ENCODE results near the gene EIF5B. TPM values are rescaled to one million over a fixed set of nuclear protein-coding genes. Genes with fewer than 3 reads are reported as not detected.

The EIF5B gene
- total and polyA plus RNA-seq, 2 of the 8 experiments (the other 6 are each of a cell fraction or from before 2014, with no cell fraction given) = 10.7 to 64.5 TPM

- Histone ChIP-seq H3K9me3 (ENCODE audit: insufficient read depth in 2 of 2, low read depth in 1 of 2, low read length in 1 of 2) (no peaks in the 10 kb centered on the region), H2AFZ (ENCODE audit: low read length) (no peak overlapping the region), H4K20me1 (replicated peaks in 1 of 2; ENCODE audit: control insufficient read depth in 1 of 2, insufficient read depth in 2 of 2, low read length in 2 of 2) (peaks cover 2 to 3% of the 10 kb centered on the region in 2 experiments), H3K14ac (ENCODE audit: insufficient read length) (no peak overlapping the region), H3K27ac (ENCODE audit: low read depth, low read length) (no peak overlapping the region), H3K27me3 (replicated peaks in 1 of 4; ENCODE audit: control insufficient read depth in 3 of 4, extremely low read depth in 1 of 4, insufficient read depth in 3 of 4, low read length in 3 of 4) (no peaks in the 10 kb centered on the region), H2BK12ac (ENCODE audit: low read depth, low read length) (no peak overlapping the region), H3K4ac (replicated peaks; ENCODE audit: insufficient read length, low read depth, low read length) (no peak overlapping the region), H3K4me3 (ENCODE audit: extremely low read depth in 1 of 4, insufficient read depth in 2 of 4, low read depth in 3 of 4, low read length in 4 of 4) (no peak overlapping the region), H2BK5ac (ENCODE audit: low read depth, low read length) (no peak overlapping the region), H3K23ac (ENCODE audit: insufficient read length) (no peak overlapping the region), H3K9ac (replicated peaks in 1 of 4; ENCODE audit: extremely low read depth in 1 of 4, low read depth in 3 of 4, low read length in 3 of 4) (no peak overlapping the region), H4K5ac (ENCODE audit: insufficient read length, low read depth, low read length) (no peak overlapping the region), H2BK20ac (ENCODE audit: low read length) (no peak overlapping the region), H2BK15ac (ENCODE audit: low read length) (no peak overlapping the region), H2BK120ac (replicated peaks; ENCODE audit: low read depth, low read length) (no peak overlapping the region), H4K8ac (ENCODE audit: extremely low read depth, insufficient read depth, low read length) (no peak overlapping the region), H2AK5ac (ENCODE audit: low read depth, low read length) (no peak overlapping the region), H3K4me2 (ENCODE audit: insufficient read depth in 1 of 2, low read depth in 2 of 2, low read length in 2 of 2) (no peak overlapping the region), H4K91ac (replicated peaks; ENCODE audit: insufficient read length, low read length) (no peak overlapping the region), H3K23me2 (ENCODE audit: low read depth, low read length) (no peaks in the 10 kb centered on the region), H3K4me1 (replicated peaks in 1 of 4; ENCODE audit: control insufficient read depth in 3 of 4, insufficient read depth in 4 of 4, low read length in 3 of 4) (no peaks in the 10 kb centered on the region; a peak in 1 of 7 replicates), H3K56ac (replicated peaks; ENCODE audit: insufficient read length, low read depth, low read length) (no peak overlapping the region), H3K79me2 (ENCODE audit: control insufficient read depth in 1 of 2, insufficient read depth in 2 of 2, low read length in 2 of 2) (no peaks in the 10 kb centered on the region), H3K18ac (ENCODE audit: extremely low read depth, low read length) (no peak overlapping the region), H3K79me1 (ENCODE audit: low read depth, low read length) (no peaks in the 10 kb centered on the region), H3K36me3 (ENCODE audit: control insufficient read depth in 2 of 4, insufficient read depth in 4 of 4, low read length in 3 of 4) (peaks cover 17 to 81% (median 63%) of the 10 kb centered on the region in 4 experiments)
- DNase-seq (ENCODE audit: low read depth in 1 of 2, low spot score in 2 of 2) = no peak
- 92% methylated on average over 3 of the region's 3 CpGs; no CpG with 5 or more reads in 1 of the 2 experiments for WGBS, 2 experiments (ENCODE audit: extremely low coverage in 1 of 2, insufficient coverage in 1 of 2, insufficient read length in 1 of 2, insufficient replicate concordance in 2 of 2, low coverage in 1 of 2, low lambda C conversion rate in 2 of 2, missing lambda C conversion rate in 1 of 2)
- ChIA-PET CTCF (ENCODE audit: partially characterized antibody) (interaction anchor here (2.1 kb wide), 1 partner anchor 61 kb away, joined by 6 read pairs; the partner anchor contains the start of genes EIF5B and TXNDC9), POLR2A (ENCODE audit: partially characterized antibody) (no interaction called here)
- FAIRE-seq = no peak
- TF ChIP-seq GABPA (IDR thresholded peaks at IDR 0.05; ENCODE audit: borderline replicate concordance, insufficient read depth, low read length) (no peak), SIX5 (IDR thresholded peaks at IDR 0.05; ENCODE audit: low read depth, low read length) (no peak), CTBP2 (IDR thresholded peaks at IDR 0.05; ENCODE audit: borderline replicate concordance, insufficient read depth, insufficient read length, low read length) (no peak), CREB1 (IDR thresholded peaks at IDR 0.05) (no peak), YY1 (IDR thresholded peaks at IDR 0.05; ENCODE audit: low read depth, low read length) (no peak), MAX (IDR thresholded peaks at IDR 0.05) (no peak), SIN3A (conservative IDR thresholded peaks at IDR 0.05 in 1 of 2, IDR thresholded peaks at IDR 0.05 in 1 of 2; ENCODE audit: low read depth in 1 of 2, low read length in 2 of 2) (no peak), RXRA (IDR thresholded peaks at IDR 0.05; ENCODE audit: insufficient read depth, low read depth, low read length) (no peak), HDAC2 (IDR thresholded peaks at IDR 0.05; ENCODE audit: borderline replicate concordance in 1 of 2, low read depth in 2 of 2, low read length in 2 of 2) (no peak), NRF1 (IDR thresholded peaks at IDR 0.05; ENCODE audit: low read depth, low read length) (no peak), KDM4A (IDR thresholded peaks at IDR 0.05; ENCODE audit: low read depth, low read length, severe bottlenecking) (no peak), CEBPB (IDR thresholded peaks at IDR 0.05; ENCODE audit: low read depth, low read length) (no peak), SP2 (IDR thresholded peaks at IDR 0.05; ENCODE audit: low read length) (no peak)
These were observed 60.2 kb downstream of the EIF5B start for GRCh38 chr2:99397266-99397920.

Measured in H1 (cell line).